ENCODE measurements around the gene CLSTN1.

- TF ChIP-seq POLR2A (IDR thresholded peaks at IDR 0.05) (no peak), CTCF (IDR thresholded peaks at IDR 0.05) (no peak)
Measured at GRCh38 chr1:9737671-9738070, 86.1 kb downstream of the CLSTN1 start.
